Epidermal melanocyte (primary cell): Measurements from ENCODE around the gene FAM89B.
A peak's percentile ranks its signal among the peaks of the same experiment; 100 is the strongest.

Experiments used
- DNase-seq: peaks from one replicate; pipeline ENCODE4 v3.0.0; 2011; ENCODE audit warnings: low spot score; ENCODE audit not compliant: insufficient read length

FAM89B gene

GRCh38 chr11:65588199-65589054, 16.1 kb downstream of the FAM89B start:
- no peak for DNase-seq

GRCh38 chr11:65589444-65590239, 17.3 kb downstream of the FAM89B start:
- no peak for DNase-seq

- DNase-seq: no peak
Measured at GRCh38 chr11:65590240-65590738, 18.0 kb downstream of the FAM89B start.

- no peak for DNase-seq
Measured at GRCh38 chr11:65591939-65592857, 19.9 kb downstream of the FAM89B start.

- DNase-seq: no peak
Measured at GRCh38 chr11:65592858-65593517, 20.6 kb downstream of the FAM89B start.

GRCh38 chr11:65593518-65594414, 21.4 kb downstream of the FAM89B start:
- no peak for DNase-seq

GRCh38 chr11:65595131-65595530, 22.8 kb downstream of the FAM89B start:
- DNase-seq: no peak

- DNase-seq: no peak
Measured at GRCh38 chr11:65595543-65596281, 23.4 kb downstream of the FAM89B start, which contains the start of gene KCNK7. TSS of gene KCNK7 (minus strand) at chr11:65595800. CDS start at chr11:65595772, 28 bp downstream.

- no peak for DNase-seq
Measured at GRCh38 chr11:65596520-65596919, 24.2 kb downstream of the FAM89B start.

GRCh38 chr11:65598258-65598699, 25.9 kb downstream of the FAM89B start:
- DNase-seq: no peak

- DNase-seq: no peak
Measured at GRCh38 chr11:65599216-65599954, 27.0 kb downstream of the FAM89B start.

- no peak for DNase-seq
Measured at GRCh38 chr11:65599955-65600246, 27.6 kb downstream of the FAM89B start.

- no peak for DNase-seq
Measured at GRCh38 chr11:65604258-65604657, 31.9 kb downstream of the FAM89B start.

GRCh38 chr11:65606876-65607613, 34.7 kb downstream of the FAM89B start:
- peak; percentile 100 for DNase-seq

- no peak for DNase-seq
Measured at GRCh38 chr11:65607614-65608426, 35.5 kb downstream of the FAM89B start.

GRCh38 chr11:65609229-65609628, 36.9 kb downstream of the FAM89B start:
- no peak for DNase-seq

GRCh38 chr11:65609665-65610064, 37.3 kb downstream of the FAM89B start:
- DNase-seq: no peak
